ENCODE data around the gene VAC14. TPM values are rescaled to one million over a fixed set of nuclear protein-coding genes. Genes with fewer than 3 reads are reported as not detected.

Gene VAC14
- total RNA-seq, 1 donor: 25.0 TPM

GRCh38 chr16:70663524-70664324, 137.2 kb downstream of the VAC14 start:
- Histone ChIP-seq H3K4me3 (ENCODE audit: low read length) (no peak overlapping the region), H3K9me3 (ENCODE audit: low read depth, low read length) (no peaks in the 10 kb centered on the region), H3K27me3 (ENCODE audit: insufficient read depth, low read length) (no peaks in the 10 kb centered on the region), H3K4me1 (ENCODE audit: insufficient read depth, low read length) (no peaks in the 10 kb centered on the region)

- no peaks in the 10 kb centered on the region for H3K4me1 ChIP-seq (ENCODE audit: insufficient read depth, low read length)
- H3K4me3 ChIP-seq (ENCODE audit: low read length): no peak overlapping the region
- H3K9me3 ChIP-seq (ENCODE audit: low read depth, low read length): no peaks in the 10 kb centered on the region
- no peaks in the 10 kb centered on the region for H3K27me3 ChIP-seq (ENCODE audit: insufficient read depth, low read length)
Measured at GRCh38 chr16:70662991-70663523, 137.9 kb downstream of the VAC14 start.

- no peaks in the 10 kb centered on the region for H3K4me1 ChIP-seq (ENCODE audit: insufficient read depth, low read length)
- no peaks in the 10 kb centered on the region for H3K9me3 ChIP-seq (ENCODE audit: low read depth, low read length)
- H3K4me3 ChIP-seq (ENCODE audit: low read length): no peak overlapping the region
- H3K27me3 ChIP-seq (ENCODE audit: insufficient read depth, low read length): no peaks in the 10 kb centered on the region
Measured at GRCh38 chr16:70661918-70662641, 138.9 kb downstream of the VAC14 start.

GRCh38 chr16:70661534-70661917, 139.4 kb downstream of the VAC14 start:
- H3K9me3 ChIP-seq (ENCODE audit: low read depth, low read length): no peaks in the 10 kb centered on the region
- no peaks in the 10 kb centered on the region for H3K27me3 ChIP-seq (ENCODE audit: insufficient read depth, low read length)
- H3K4me1 ChIP-seq (ENCODE audit: insufficient read depth, low read length): no peaks in the 10 kb centered on the region
- H3K4me3 ChIP-seq (ENCODE audit: low read length): no peak overlapping the region

- H3K9me3 ChIP-seq (ENCODE audit: low read depth, low read length): no peaks in the 10 kb centered on the region
- H3K27me3 ChIP-seq (ENCODE audit: insufficient read depth, low read length): no peaks in the 10 kb centered on the region
- H3K4me1 ChIP-seq (ENCODE audit: insufficient read depth, low read length): no peaks in the 10 kb centered on the region
- H3K4me3 ChIP-seq (ENCODE audit: low read length): no peak overlapping the region
Measured at GRCh38 chr16:70660672-70661350, 140.1 kb downstream of the VAC14 start.

- Histone ChIP-seq H3K4me1 (ENCODE audit: insufficient read depth, low read length) (no peaks in the 10 kb centered on the region), H3K27me3 (ENCODE audit: insufficient read depth, low read length) (no peaks in the 10 kb centered on the region), H3K4me3 (ENCODE audit: low read length) (no peak overlapping the region), H3K9me3 (ENCODE audit: low read depth, low read length) (no peaks in the 10 kb centered on the region)
Measured at GRCh38 chr16:70659953-70660671, 140.8 kb downstream of the VAC14 start.

GRCh38 chr16:70659546-70659945, 141.4 kb downstream of the VAC14 start:
- Histone ChIP-seq H3K27me3 (ENCODE audit: insufficient read depth, low read length) (no peaks in the 10 kb centered on the region), H3K9me3 (ENCODE audit: low read depth, low read length) (no peaks in the 10 kb centered on the region), H3K4me1 (ENCODE audit: insufficient read depth, low read length) (no peaks in the 10 kb centered on the region), H3K4me3 (ENCODE audit: low read length) (no peak overlapping the region)

GRCh38 chr16:70658921-70659320, 142.0 kb downstream of the VAC14 start:
- H3K27me3 ChIP-seq (ENCODE audit: insufficient read depth, low read length): no peaks in the 10 kb centered on the region
- no peaks in the 10 kb centered on the region for H3K9me3 ChIP-seq (ENCODE audit: low read depth, low read length)
- peaks cover 2% of the 10 kb centered on the region for H3K4me1 ChIP-seq (ENCODE audit: insufficient read depth, low read length)
- H3K4me3 ChIP-seq (ENCODE audit: low read length): no peak overlapping the region

- no peak overlapping the region for H3K4me3 ChIP-seq (ENCODE audit: low read length)
- no peaks in the 10 kb centered on the region for H3K9me3 ChIP-seq (ENCODE audit: low read depth, low read length)
- H3K4me1 ChIP-seq (ENCODE audit: insufficient read depth, low read length): peaks cover 4% of the 10 kb centered on the region
- no peaks in the 10 kb centered on the region for H3K27me3 ChIP-seq (ENCODE audit: insufficient read depth, low read length)
Measured at GRCh38 chr16:70657956-70658355, 143.0 kb downstream of the VAC14 start.

- H3K4me1 ChIP-seq (ENCODE audit: insufficient read depth, low read length): peaks cover 4% of the 10 kb centered on the region
- no peak overlapping the region for H3K4me3 ChIP-seq (ENCODE audit: low read length)
- no peaks in the 10 kb centered on the region for H3K27me3 ChIP-seq (ENCODE audit: insufficient read depth, low read length)
- H3K9me3 ChIP-seq (ENCODE audit: low read depth, low read length): no peaks in the 10 kb centered on the region
Measured at GRCh38 chr16:70656712-70657263, 144.2 kb downstream of the VAC14 start.

GRCh38 chr16:70656065-70656711, 144.8 kb downstream of the VAC14 start:
- Histone ChIP-seq H3K4me1 (ENCODE audit: insufficient read depth, low read length) (peaks cover 4% of the 10 kb centered on the region), H3K9me3 (ENCODE audit: low read depth, low read length) (no peaks in the 10 kb centered on the region), H3K4me3 (ENCODE audit: low read length) (no peak overlapping the region), H3K27me3 (ENCODE audit: insufficient read depth, low read length) (no peaks in the 10 kb centered on the region)

GRCh38 chr16:70653809-70654771, 146.9 kb downstream of the VAC14 start:
- Histone ChIP-seq H3K4me3 (ENCODE audit: low read length) (no peak overlapping the region), H3K27me3 (ENCODE audit: insufficient read depth, low read length) (no peaks in the 10 kb centered on the region), H3K4me1 (ENCODE audit: insufficient read depth, low read length) (peaks cover 4% of the 10 kb centered on the region), H3K9me3 (ENCODE audit: low read depth, low read length) (no peaks in the 10 kb centered on the region)

- Histone ChIP-seq H3K4me3 (ENCODE audit: low read length) (no peak overlapping the region), H3K27me3 (ENCODE audit: insufficient read depth, low read length) (no peaks in the 10 kb centered on the region), H3K4me1 (ENCODE audit: insufficient read depth, low read length) (peaks cover 4% of the 10 kb centered on the region), H3K9me3 (ENCODE audit: low read depth, low read length) (no peaks in the 10 kb centered on the region)
Measured at GRCh38 chr16:70653406-70653805, 147.6 kb downstream of the VAC14 start.

All from mononuclear cell (primary cell).